CD4-positive, CD25-positive, alpha-beta regulatory T cell (primary cell): ENCODE results near the gene AKR1C1. TPM values are rescaled to one million over a fixed set of nuclear protein-coding genes. Genes with fewer than 3 reads are reported as not detected.
A peak's percentile ranks its signal among the peaks of the same experiment; 100 is the strongest.
"Not testable (repeated sequence)": the region's sequence is repeated elsewhere in the genome, so short reads cannot be mapped to it uniquely, and the experiment has no call there.

Experiments
- ATAC-seq, 2 donors: fragments of 150-1000 bp; cut with Tn5 transposase; one replicate each; pipeline ENCODE4 v1.10.0; 2021; ENCODE audit warnings: low read depth in 2 of 2, moderate number of reproducible peaks in 2 of 2, moderate library complexity in 1 of 2
- DNase-seq, 3 donors: peaks; one replicate each; pipeline versions ENCODE4 v3.0.0 to v3.0.0-alpha.2; 2012 to 2022; ENCODE audit warnings: mixed read lengths in 1 of 3
- H3K27ac ChIP-seq: one replicate; pipeline ENCODE4 v1.7.0; 2013; ENCODE audit warnings: mild to moderate bottlenecking, low read length; ENCODE audit not compliant: insufficient read depth, poor library complexity, severe bottlenecking
- H3K27me3 ChIP-seq: one replicate; pipeline ENCODE4 v1.7.0; 2013; ENCODE audit warnings: low read length; ENCODE audit not compliant: control insufficient read depth, insufficient read depth
- H3K36me3 ChIP-seq: one replicate; pipeline ENCODE4 v1.7.0; 2013; ENCODE audit warnings: mild to moderate bottlenecking, low read length, moderate library complexity; ENCODE audit not compliant: control insufficient read depth, insufficient read depth
- H3K4me1 ChIP-seq: 2 replicates; pipeline ENCODE4 v1.7.0; 2013; ENCODE audit warnings: mild to moderate bottlenecking, low read length; ENCODE audit not compliant: insufficient read depth, control insufficient read depth, poor library complexity, severe bottlenecking
- H3K4me3 ChIP-seq: one replicate; pipeline ENCODE4 v1.7.0; 2013; ENCODE audit warnings: low read depth, mild to moderate bottlenecking, low read length, moderate library complexity
- H3K9me3 ChIP-seq, 2 experiments: 1 replicate in 1 of 2; 2 replicates in 1 of 2; pipeline ENCODE4 v1.7.0; 2013; ENCODE audit warnings: low read length in 2 of 2, mild to moderate bottlenecking in 1 of 2, moderate library complexity in 1 of 2; ENCODE audit not compliant: control insufficient read depth in 2 of 2
- H3K27ac Mint-ChIP-seq, 3 donors: one replicate each; pipeline ENCODE4 v1.8.0; 2020 to 2022; ENCODE audit warnings: mild to moderate bottlenecking in 3 of 3, mixed read lengths in 3 of 3, moderate library complexity in 2 of 3
- H3K27me3 Mint-ChIP-seq: one replicate; pipeline ENCODE4 v1.8.0; 2022; ENCODE audit warnings: mild to moderate bottlenecking, mixed read lengths
- H3K36me3 Mint-ChIP-seq: one replicate; pipeline ENCODE4 v1.8.0; 2020; ENCODE audit warnings: mixed read lengths
- H3K4me1 Mint-ChIP-seq, 4 donors: one replicate each; pipeline ENCODE4 v1.8.0; 2020 to 2022; ENCODE audit warnings: mixed read lengths in 4 of 4, mild to moderate bottlenecking in 1 of 4
- H3K4me3 Mint-ChIP-seq, 4 donors: one replicate each; pipeline ENCODE4 v1.8.0; 2020 to 2022; ENCODE audit warnings: mild to moderate bottlenecking in 4 of 4, mixed read lengths in 4 of 4, moderate library complexity in 3 of 4
- H3K9me3 Mint-ChIP-seq, 7 donors: one replicate each; pipeline ENCODE4 v1.8.0; 2020 to 2022; ENCODE audit warnings: mixed read lengths in 7 of 7, mild to moderate bottlenecking in 3 of 7, moderate library complexity in 2 of 7
- polyA plus RNA-seq, 4 donors: library from polyadenylated mRNA; unstranded; fragments of 300-500 nt; fragmentation: Illumina TruSeq; gene quantifications; one replicate each; pipeline ENCODE4 v1.2.3, GENCODE V29; 2021
- total RNA-seq: library from RNA; stranded (reverse); gene quantifications from one replicate; pipeline ENCODE4 v1.2.3, GENCODE V29; 2022

The AKR1C1 gene
- total and polyA plus RNA-seq, 5 donors from 2014 or later, result 0.14 to 1.5 (median 0.82) TPM; not detected in 1

GRCh38 chr10:4981722-4982471 lies 18.7 kb downstream of the AKR1C1 start:
- no peaks in the 10 kb centered on the region for H3K36me3 Mint-ChIP-seq
- ATAC-seq, result no peak
- H3K27ac Mint-ChIP-seq, result no peak overlapping the region

DNA sequence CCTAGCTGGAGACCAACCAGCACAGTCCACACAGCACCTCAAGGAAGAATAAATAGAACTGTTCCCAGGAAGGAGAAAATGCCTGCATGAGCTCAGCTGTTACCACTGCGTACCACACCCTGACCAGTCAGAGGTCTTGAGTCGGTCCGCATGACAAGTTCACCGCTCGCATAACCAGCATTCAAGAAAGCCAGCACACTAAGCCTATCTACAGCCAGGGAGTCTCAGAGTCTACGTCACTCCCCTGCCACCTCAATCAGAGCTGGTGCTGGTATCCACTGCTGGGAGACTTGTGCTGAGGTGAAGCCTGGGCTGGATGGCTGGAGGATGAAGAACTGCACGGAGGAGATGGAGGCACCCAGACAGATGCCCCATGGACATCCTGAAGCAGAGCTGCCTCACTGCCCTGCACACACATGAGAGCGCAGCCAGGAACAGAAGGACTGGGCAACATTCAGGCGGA lies 19.6 kb downstream of the AKR1C1 start:
- Histone ChIP-seq H3K27me3 (no peaks in the 10 kb centered on the region), H3K4me3 (no peak overlapping the region), H3K9me3 (no peaks in the 10 kb centered on the region), H3K27ac (no peak overlapping the region), H3K36me3 (no peaks in the 10 kb centered on the region), H3K4me1 (no peaks in the 10 kb centered on the region)
- DNase-seq (no peak), ATAC-seq (no peak)
- H3K4me1 Mint-ChIP-seq, result peaks cover 0 to 4% (median 0%) of the 10 kb centered on the region in 4 donors
- no peaks in the 10 kb centered on the region for H3K9me3 Mint-ChIP-seq
- no peaks in the 10 kb centered on the region for H3K27me3 Mint-ChIP-seq
- H3K36me3 Mint-ChIP-seq, result no peaks in the 10 kb centered on the region
- H3K4me3 Mint-ChIP-seq, result no peak overlapping the region
- no peak overlapping the region for H3K27ac Mint-ChIP-seq

More at GRCh38 chr10:4981722-4982471, 18.7 kb downstream of the AKR1C1 start:
- Histone ChIP-seq H3K4me3 (no peak overlapping the region), H3K27me3 (no peaks in the 10 kb centered on the region), H3K27ac (no peak overlapping the region), H3K4me1 (no peaks in the 10 kb centered on the region), H3K36me3 (no peaks in the 10 kb centered on the region), H3K9me3 (no peaks in the 10 kb centered on the region)
- H3K9me3 Mint-ChIP-seq, result no peaks in the 10 kb centered on the region
- peak in 2 of 3 donors; percentile 2 to 59 for DNase-seq
- no peaks in the 10 kb centered on the region for H3K27me3 Mint-ChIP-seq
- H3K4me1 Mint-ChIP-seq, result peaks cover 0 to 4% (median 0%) of the 10 kb centered on the region in 4 donors
- no peak overlapping the region for H3K4me3 Mint-ChIP-seq

- no peak for DNase-seq
- H3K27ac Mint-ChIP-seq, result no peak overlapping the region
- H3K27ac ChIP-seq, result no peak overlapping the region
- no peaks in the 10 kb centered on the region for H3K4me1 ChIP-seq
- ATAC-seq, result no peak
- no peak overlapping the region for H3K4me3 ChIP-seq
- H3K27me3 Mint-ChIP-seq, result no peaks in the 10 kb centered on the region
- H3K4me1 Mint-ChIP-seq, result peaks cover 0 to 4% (median 0%) of the 10 kb centered on the region in 4 donors
- no peaks in the 10 kb centered on the region for H3K36me3 Mint-ChIP-seq
- no peaks in the 10 kb centered on the region for H3K27me3 ChIP-seq
- no peaks in the 10 kb centered on the region for H3K36me3 ChIP-seq
- no peaks in the 10 kb centered on the region for H3K9me3 ChIP-seq
- no peak overlapping the region for H3K4me3 Mint-ChIP-seq
- no peaks in the 10 kb centered on the region for H3K9me3 Mint-ChIP-seq
Observed at GRCh38 chr10:4983615-4984216, 20.5 kb downstream of the AKR1C1 start.

DNA sequence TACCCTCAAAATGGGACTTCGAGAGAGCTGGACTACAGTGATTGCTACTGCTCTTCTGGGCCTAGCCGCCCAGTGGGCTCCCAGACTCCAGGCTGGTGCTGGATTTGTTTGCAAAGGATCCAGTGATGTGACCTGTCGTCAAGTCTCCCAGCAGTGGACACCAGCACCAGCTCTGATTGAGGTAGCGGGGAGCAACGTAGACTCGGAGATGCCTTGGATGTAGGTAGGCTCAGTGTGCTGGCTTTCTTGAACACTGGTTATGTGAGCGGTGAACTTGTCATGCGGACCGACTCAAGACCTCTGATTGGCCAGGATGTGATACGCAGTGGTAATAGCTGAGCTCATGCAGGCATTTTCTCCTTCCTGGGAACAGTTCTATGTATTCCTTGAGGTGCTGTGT lies 21.0 kb downstream of the AKR1C1 start:
- Histone ChIP-seq H3K9me3 (no peaks in the 10 kb centered on the region), H3K4me3 (no peak overlapping the region), H3K27ac (no peak overlapping the region), H3K27me3 (no peaks in the 10 kb centered on the region), H3K4me1 (no peaks in the 10 kb centered on the region), H3K36me3 (no peaks in the 10 kb centered on the region)
- no peaks in the 10 kb centered on the region for H3K27me3 Mint-ChIP-seq
- no peak for DNase-seq
- H3K27ac Mint-ChIP-seq, result no peak overlapping the region
- H3K9me3 Mint-ChIP-seq, result no peaks in the 10 kb centered on the region
- no peak for ATAC-seq
- H3K4me1 Mint-ChIP-seq, result peaks cover 0 to 4% (median 0%) of the 10 kb centered on the region in 4 donors
- no peak overlapping the region for H3K4me3 Mint-ChIP-seq
- H3K36me3 Mint-ChIP-seq, result no peaks in the 10 kb centered on the region

DNA sequence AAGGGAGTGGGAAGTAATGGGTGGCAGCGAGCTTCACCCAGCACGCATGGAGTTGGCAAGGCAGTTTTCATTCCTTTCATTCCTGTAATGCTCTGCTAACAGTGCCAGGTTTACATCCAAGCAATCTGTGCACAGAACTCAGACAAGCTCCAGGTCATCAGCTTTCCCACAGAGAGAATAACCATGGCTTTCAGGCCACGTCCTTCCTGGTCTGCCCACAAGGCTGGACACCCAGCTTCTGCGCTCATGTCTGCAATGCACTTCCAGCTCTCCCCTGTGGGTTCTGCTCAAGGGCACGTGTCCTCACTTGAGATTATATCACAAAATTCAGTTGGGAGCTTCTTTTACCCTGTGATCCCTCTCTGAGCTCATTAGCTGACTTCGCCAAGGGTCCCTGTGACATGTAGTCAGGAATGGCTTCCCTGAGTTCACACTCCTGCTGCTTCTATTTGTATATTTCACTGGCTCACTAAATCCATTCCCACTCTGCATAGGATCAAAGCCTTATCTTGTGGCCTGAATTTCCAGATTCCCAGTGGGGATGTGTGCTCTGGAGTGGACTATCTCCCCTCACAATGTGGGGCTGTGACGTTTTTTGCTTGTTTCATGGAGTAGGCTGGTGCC lies 21.9 kb downstream of the AKR1C1 start:
- no peaks in the 10 kb centered on the region for H3K36me3 Mint-ChIP-seq
- no peak for ATAC-seq

GRCh38 chr10:4988000-4988641 lies 24.9 kb downstream of the AKR1C1 start:
- H3K9me3 Mint-ChIP-seq, H3K4me1 Mint-ChIP-seq, H3K27ac Mint-ChIP-seq, DNase-seq, H3K36me3 ChIP-seq, H3K4me3 ChIP-seq, H3K27ac ChIP-seq, H3K27me3 ChIP-seq, ATAC-seq, H3K9me3 ChIP-seq, H3K4me3 Mint-ChIP-seq, H3K27me3 Mint-ChIP-seq, H3K36me3 Mint-ChIP-seq, H3K4me1 ChIP-seq: not testable (repeated sequence)

More for the DNA sequence above, 21.9 kb downstream of the AKR1C1 start:
- no peak overlapping the region for H3K27ac Mint-ChIP-seq
- H3K27me3 Mint-ChIP-seq, result no peaks in the 10 kb centered on the region
- DNase-seq, result no peak
- H3K4me1 Mint-ChIP-seq, result peaks cover 0 to 4% (median 0%) of the 10 kb centered on the region in 4 donors
- H3K4me3 Mint-ChIP-seq, result no peak overlapping the region
- Histone ChIP-seq H3K4me1 (no peaks in the 10 kb centered on the region), H3K36me3 (no peaks in the 10 kb centered on the region), H3K27me3 (no peaks in the 10 kb centered on the region), H3K27ac (no peak overlapping the region), H3K9me3 (no peaks in the 10 kb centered on the region), H3K4me3 (no peak overlapping the region)
- no peaks in the 10 kb centered on the region for H3K9me3 Mint-ChIP-seq

DNA sequence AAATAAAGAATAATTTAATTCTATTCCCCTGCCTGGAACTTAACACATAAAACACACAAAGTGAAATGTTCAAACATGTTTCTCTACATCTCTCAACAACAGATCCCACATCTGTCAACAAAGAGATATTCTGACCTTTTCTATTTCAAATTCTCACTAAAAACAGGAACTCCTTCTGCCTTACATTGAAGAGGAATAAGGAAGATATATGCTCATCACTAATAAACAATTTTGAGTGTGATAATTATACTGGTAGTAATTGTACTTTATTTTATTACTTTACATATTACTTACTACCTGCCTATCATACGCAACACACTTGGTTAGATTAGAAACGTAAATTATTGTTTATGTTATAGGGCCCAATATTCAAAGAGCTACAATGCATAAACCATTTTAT lies 27.0 kb downstream of the AKR1C1 start:
- Histone ChIP-seq H3K27ac (no peak overlapping the region), H3K36me3 (no peaks in the 10 kb centered on the region), H3K4me3 (no peak overlapping the region), H3K9me3 (no peaks in the 10 kb centered on the region), H3K27me3 (no peaks in the 10 kb centered on the region), H3K4me1 (no peaks in the 10 kb centered on the region)
- H3K4me1 Mint-ChIP-seq, result no peaks in the 10 kb centered on the region
- DNase-seq, result no peak
- H3K27ac Mint-ChIP-seq, result no peak overlapping the region
- H3K9me3 Mint-ChIP-seq, result no peaks in the 10 kb centered on the region
- no peaks in the 10 kb centered on the region for H3K27me3 Mint-ChIP-seq
- H3K36me3 Mint-ChIP-seq, result no peaks in the 10 kb centered on the region
- no peak for ATAC-seq
- no peak overlapping the region for H3K4me3 Mint-ChIP-seq
